Tibial artery (tissue), 4 donors: ENCODE results near the gene WNT3.

ENCODE experiments used
- DNase-seq, 2 donors: peaks; one replicate each; pipeline ENCODE4 v3.0.0-alpha.2; 2019
- H3K27ac ChIP-seq, 2 donors: fragments of 200-600 bp; sonication (generic) in 1 of 2; 1 replicate in 1 of 2; 2 replicates in 1 of 2; pipeline ENCODE4 v1.5.1; 2018 to 2019; ENCODE audit warnings: mild to moderate bottlenecking in 1 of 2
- H3K27me3 ChIP-seq, 2 donors: fragments of 200-600 bp; sonication (generic) in 1 of 2; one replicate each; pipeline versions ENCODE4 v1.5.1 to v1.6.0; 2016 to 2019
- H3K36me3 ChIP-seq, 3 donors: fragments of 200-600 bp; sonication (generic) in 2 of 3; one replicate each; pipeline ENCODE4 v1.5.1; 2016 to 2019; ENCODE audit warnings: mild to moderate bottlenecking in 2 of 3
- H3K4me1 ChIP-seq, 4 donors: fragments of 200-600 bp; sonication (generic) in 2 of 4; 1 replicate in 3 of 4; 2 replicates in 1 of 4; pipeline ENCODE4 v1.5.1; 2016 to 2019
- H3K4me3 ChIP-seq, 2 donors: fragments of 200-600 bp; sonication (generic) in 1 of 2; 1 replicate in 1 of 2; 2 replicates in 1 of 2; pipeline ENCODE4 v1.5.1; 2018 to 2019; ENCODE audit warnings: mild to moderate bottlenecking in 2 of 2
- H3K9me3 ChIP-seq, 3 donors: fragments of 200-600 bp; sonication (generic) in 1 of 3; one replicate each; pipeline ENCODE4 v1.5.1; 2016 to 2019
- CTCF ChIP-seq, 2 experiments: fragments of 200-600 bp in 1 of 2; fragments of 450-650 bp in 1 of 2; IDR thresholded peaks; one replicate each; pipeline ENCODE4 v1.5.1; 2017 to 2019; ENCODE audit warnings: antibody characterized with exemption in 2 of 2, mild to moderate bottlenecking in 1 of 2, moderate library complexity in 1 of 2
- intact Hi-C: fragments of 100-400 bp; cut with DNase I; formaldehyde crosslinking; loops from one replicate; pipeline ENCODE4 v1.15.0; 2023; ENCODE audit warnings: low total_unique reads

Gene WNT3

GRCh38 chr17:46765453-46765852, 53.0 kb downstream of the WNT3 start:
- TF ChIP-seq CTCF (IDR thresholded peaks at IDR 0.05), result no peak
- intact Hi-C loops, result no loop called here
- peaks cover 0 to 19% (median 11%) of the 10 kb centered on the region in 4 donors for H3K4me1 ChIP-seq
- H3K27ac ChIP-seq, result no peak overlapping the region
- H3K4me3 ChIP-seq, result no peak overlapping the region
- H3K9me3 ChIP-seq, result no peaks in the 10 kb centered on the region
- peaks cover 0 to 25% of the 10 kb centered on the region in 2 donors for H3K27me3 ChIP-seq
- H3K36me3 ChIP-seq, result no peaks in the 10 kb centered on the region
- DNase-seq, result no peak

GRCh38 chr17:46764709-46765401, 53.6 kb downstream of the WNT3 start:
- peaks cover 0 to 3% (median 0%) of the 10 kb centered on the region in 3 donors for H3K36me3 ChIP-seq
- H3K27ac ChIP-seq, result no peak overlapping the region
- H3K4me1 ChIP-seq, result peaks cover 0 to 15% (median 7%) of the 10 kb centered on the region in 4 donors
- H3K9me3 ChIP-seq, result no peaks in the 10 kb centered on the region
- TF ChIP-seq CTCF (IDR thresholded peaks at IDR 0.05), result no peak
- H3K4me3 ChIP-seq, result no peak overlapping the region
- DNase-seq, result no peak
- intact Hi-C loops, result no loop called here
- peaks cover 0 to 21% of the 10 kb centered on the region in 2 donors for H3K27me3 ChIP-seq

GRCh38 chr17:46764000-46764708, 54.3 kb downstream of the WNT3 start:
- peaks cover 0 to 8% (median 1%) of the 10 kb centered on the region in 4 donors for H3K4me1 ChIP-seq
- no peak overlapping the region for H3K4me3 ChIP-seq
- no peaks in the 10 kb centered on the region for H3K9me3 ChIP-seq
- H3K27ac ChIP-seq, result no peak overlapping the region
- TF ChIP-seq CTCF (IDR thresholded peaks at IDR 0.05), result no peak
- peaks cover 0 to 8% (median 0%) of the 10 kb centered on the region in 3 donors for H3K36me3 ChIP-seq
- DNase-seq, result no peak
- intact Hi-C loops, result no loop called here
- H3K27me3 ChIP-seq, result peaks cover 0 to 14% of the 10 kb centered on the region in 2 donors

- H3K4me3 ChIP-seq, result no peak overlapping the region
- no peaks in the 10 kb centered on the region for H3K9me3 ChIP-seq
- peaks cover 0 to 8% (median 1%) of the 10 kb centered on the region in 4 donors for H3K4me1 ChIP-seq
- H3K27ac ChIP-seq, result no peak overlapping the region
- H3K27me3 ChIP-seq, result peaks cover 0 to 7% of the 10 kb centered on the region in 2 donors
- TF ChIP-seq CTCF (IDR thresholded peaks at IDR 0.05), result no peak
- intact Hi-C loops, result no loop called here
- DNase-seq, result no peak
- H3K36me3 ChIP-seq, result peaks cover 0 to 8% (median 0%) of the 10 kb centered on the region in 3 donors
These were observed 55.1 kb downstream of the WNT3 start for GRCh38 chr17:46763416-46763815.

- no peak overlapping the region for H3K4me3 ChIP-seq
- no peaks in the 10 kb centered on the region for H3K9me3 ChIP-seq
- peaks cover 22 to 46% (median 27%) of the 10 kb centered on the region in 3 donors for H3K36me3 ChIP-seq
- no peaks in the 10 kb centered on the region for H3K4me1 ChIP-seq
- TF ChIP-seq CTCF (IDR thresholded peaks at IDR 0.05), result no peak
- intact Hi-C loops, result loop anchor here (5.0 kb wide), 1 partner anchor 58 kb away; the partner anchor contains the start of gene WNT3
- no peak overlapping the region for H3K27ac ChIP-seq
- no peak for DNase-seq
- no peaks in the 10 kb centered on the region for H3K27me3 ChIP-seq
These were observed 59.4 kb downstream of the WNT3 start for GRCh38 chr17:46759141-46759540.
